HepG2 (cell line): ENCODE measurements around the gene DIPK1B. TPM values are rescaled to one million over a fixed set of nuclear protein-coding genes. Genes with fewer than 3 reads are reported as not detected.

Experiments
- FOXO1 ChIP-seq: sonication (generic); formaldehyde crosslinking; IDR thresholded peaks from 2 replicates; pipeline ENCODE4 v1.4.0; 2020; ENCODE audit warnings: missing genetic modification reagents
- KAT8 ChIP-seq: IDR thresholded peaks from 2 replicates; pipeline ENCODE4 v1.6.1; 2016; ENCODE audit warnings: missing genetic modification reagents, missing compliant biosample characterization
- KLF12 ChIP-seq: sonication (generic); formaldehyde crosslinking; IDR thresholded peaks from 2 replicates; pipeline ENCODE4 v1.4.0; 2020; ENCODE audit warnings: missing genetic modification reagents, borderline replicate concordance
- LCORL ChIP-seq, 2 experiments: fragments of 450-650 bp in 1 of 2; sonication (generic) in 1 of 2; formaldehyde crosslinking in 1 of 2; IDR thresholded peaks; 2 replicates each; pipeline versions ENCODE4 v1.5.0 to v1.6.1; 2017 to 2020; ENCODE audit warnings: antibody characterized with exemption in 1 of 2, missing genetic modification reagents in 1 of 2
- MXI1 ChIP-seq: IDR thresholded peaks from 3 replicates; pipeline ENCODE4 v1.6.1; 2012; ENCODE audit warnings: low read depth, low read length, inconsistent platforms, borderline replicate concordance
- NAIF1 ChIP-seq: sonication (generic); formaldehyde crosslinking; IDR thresholded peaks from 2 replicates; pipeline ENCODE4 v1.5.0; 2020; ENCODE audit warnings: mild to moderate bottlenecking, missing genetic modification reagents, borderline replicate concordance
- NFKB2 ChIP-seq: sonication (generic); formaldehyde crosslinking; IDR thresholded peaks from 2 replicates; pipeline ENCODE4 v1.4.0; 2020; ENCODE audit warnings: missing genetic modification reagents, borderline replicate concordance
- PCBP1 ChIP-seq: fragments of 200-400 bp; formaldehyde crosslinking; IDR thresholded peaks from 2 replicates; pipeline ENCODE4 v1.6.1; 2017; ENCODE audit warnings: mild to moderate bottlenecking, low read depth, low read length, borderline replicate concordance
- POGZ ChIP-seq: sonication (generic); formaldehyde crosslinking; IDR thresholded peaks from 2 replicates; pipeline ENCODE4 v1.4.0; 2020; ENCODE audit warnings: mild to moderate bottlenecking, missing genetic modification reagents
- SMAD3 ChIP-seq: sonication (generic); formaldehyde crosslinking; IDR thresholded peaks from 2 replicates; pipeline ENCODE4 v1.4.0; 2020; ENCODE audit warnings: missing genetic modification reagents
- SRSF4 ChIP-seq: fragments of 200-400 bp; formaldehyde crosslinking; IDR thresholded peaks from one replicate; pipeline ENCODE4 v1.6.1; 2018; ENCODE audit warnings: mild to moderate bottlenecking, low read depth, low read length, moderate library complexity; ENCODE audit not compliant: poor library complexity, severe bottlenecking
- YEATS4 ChIP-seq: sonication (generic); formaldehyde crosslinking; IDR thresholded peaks from 2 replicates; pipeline ENCODE4 v1.4.0; 2020; ENCODE audit warnings: missing genetic modification reagents, borderline replicate concordance
- ZBTB7A ChIP-seq: sonication (generic); formaldehyde crosslinking; IDR thresholded peaks from 2 replicates; pipeline ENCODE4 v1.8.0; 2022; ENCODE audit warnings: mild to moderate bottlenecking, missing genetic modification reagents
- ZFP41 ChIP-seq: sonication (generic); formaldehyde crosslinking; IDR thresholded peaks from 2 replicates; pipeline ENCODE4 v1.4.0; 2020; ENCODE audit warnings: mild to moderate bottlenecking, missing genetic modification reagents, borderline replicate concordance
- ZNF263 ChIP-seq: sonication (generic); formaldehyde crosslinking; IDR thresholded peaks from 2 replicates; pipeline ENCODE4 v1.4.0; 2020; ENCODE audit warnings: missing genetic modification reagents
- ZNF292 ChIP-seq: sonication (generic); formaldehyde crosslinking; IDR thresholded peaks from 2 replicates; pipeline ENCODE4 v1.8.1; 2022; ENCODE audit warnings: mild to moderate bottlenecking, low read depth, missing genetic modification reagents, borderline replicate concordance
- ZNF572 ChIP-seq: sonication (generic); formaldehyde crosslinking; IDR thresholded peaks from 2 replicates; pipeline ENCODE4 v1.5.1; 2020; ENCODE audit warnings: mild to moderate bottlenecking, missing genetic modification reagents
- polyA plus RNA-seq, 8 experiments: library from polyadenylated mRNA; depleted of rRNA in 3 of 8; stranded (reverse) in 7 of 8; unstranded in 1 of 8; fragments of >200 nt; fragmentation: Illumina TruSeq in 4 of 8; extraction: Trizol in 4 of 8; gene quantifications; 2 replicates each; pipeline versions ENCODE4 v1.2.1 to v1.2.3, GENCODE V29; 2011 to 2016; ENCODE audit warnings: low read depth in 4 of 8, missing spikeins in 1 of 8, mixed read lengths in 1 of 8; ENCODE audit not compliant: insufficient read depth in 1 of 8
- total RNA-seq, 5 experiments: library from RNA; depleted of rRNA; stranded (reverse); fragments of >200 nt; fragmentation: Illumina TruSeq; extraction: Trizol; gene quantifications; 2 replicates each; pipeline ENCODE4 v1.2.3, GENCODE V29; 2016; ENCODE audit warnings: low read depth in 1 of 5
- TF ChIP-seq, protein P1 (sequence below): sonication (generic); formaldehyde crosslinking; IDR thresholded peaks from 2 replicates; pipeline ENCODE4 v1.5.1; 2020; ENCODE audit warnings: mild to moderate bottlenecking, missing genetic modification reagents, moderate library complexity
- TF ChIP-seq, protein P2 (sequence below): sonication (generic); formaldehyde crosslinking; IDR thresholded peaks from 2 replicates; pipeline ENCODE4 v1.5.1; 2020; ENCODE audit warnings: missing genetic modification reagents, mild to moderate bottlenecking, borderline replicate concordance
- TF ChIP-seq, protein P3 (sequence below): sonication (generic); formaldehyde crosslinking; IDR thresholded peaks from 2 replicates; pipeline ENCODE4 v1.9.0; 2021; ENCODE audit warnings: missing genetic modification reagents, borderline replicate concordance
- TF ChIP-seq, protein P4 (sequence below): sonication (generic); formaldehyde crosslinking; IDR thresholded peaks from 2 replicates; pipeline ENCODE4 v1.4.0; 2020; ENCODE audit warnings: mild to moderate bottlenecking, missing genetic modification reagents

DIPK1B gene
- total and polyA plus RNA-seq, 2 of the 13 experiments (the other 11 are each of a cell fraction or from before 2014, with no cell fraction given), result 0.18 to 3.9 TPM

DNA sequence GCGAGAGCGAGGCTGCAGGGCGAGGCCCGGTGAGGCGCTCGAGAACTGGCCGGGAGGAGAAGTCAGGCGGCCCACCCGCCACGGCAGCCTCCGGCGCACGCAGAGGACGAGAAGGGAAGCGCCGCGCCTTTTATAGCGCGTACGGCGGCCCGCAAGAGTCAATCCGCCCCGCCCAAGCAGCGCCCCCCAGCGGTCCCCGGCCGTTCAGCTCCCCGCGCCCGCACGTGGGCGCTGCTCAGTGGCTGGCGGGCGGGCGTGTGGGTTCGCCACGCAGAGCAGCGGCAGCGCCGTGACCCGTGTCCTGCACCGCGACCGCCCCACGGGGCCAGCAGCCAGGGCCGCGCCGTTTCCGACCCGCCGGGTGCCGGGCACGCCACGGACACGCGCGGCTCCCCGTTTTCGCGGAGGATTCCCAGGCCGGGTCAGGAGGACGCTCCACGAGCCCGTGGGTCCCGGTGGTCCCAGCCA is 15.7 kb downstream of the DIPK1B start (continued):
- no peak for TF ChIP-seq SRSF4
- peak; percentile 100 for TF ChIP-seq KLF12 (CRISPR knock-in tag)
- TF ChIP-seq, protein P1, sequence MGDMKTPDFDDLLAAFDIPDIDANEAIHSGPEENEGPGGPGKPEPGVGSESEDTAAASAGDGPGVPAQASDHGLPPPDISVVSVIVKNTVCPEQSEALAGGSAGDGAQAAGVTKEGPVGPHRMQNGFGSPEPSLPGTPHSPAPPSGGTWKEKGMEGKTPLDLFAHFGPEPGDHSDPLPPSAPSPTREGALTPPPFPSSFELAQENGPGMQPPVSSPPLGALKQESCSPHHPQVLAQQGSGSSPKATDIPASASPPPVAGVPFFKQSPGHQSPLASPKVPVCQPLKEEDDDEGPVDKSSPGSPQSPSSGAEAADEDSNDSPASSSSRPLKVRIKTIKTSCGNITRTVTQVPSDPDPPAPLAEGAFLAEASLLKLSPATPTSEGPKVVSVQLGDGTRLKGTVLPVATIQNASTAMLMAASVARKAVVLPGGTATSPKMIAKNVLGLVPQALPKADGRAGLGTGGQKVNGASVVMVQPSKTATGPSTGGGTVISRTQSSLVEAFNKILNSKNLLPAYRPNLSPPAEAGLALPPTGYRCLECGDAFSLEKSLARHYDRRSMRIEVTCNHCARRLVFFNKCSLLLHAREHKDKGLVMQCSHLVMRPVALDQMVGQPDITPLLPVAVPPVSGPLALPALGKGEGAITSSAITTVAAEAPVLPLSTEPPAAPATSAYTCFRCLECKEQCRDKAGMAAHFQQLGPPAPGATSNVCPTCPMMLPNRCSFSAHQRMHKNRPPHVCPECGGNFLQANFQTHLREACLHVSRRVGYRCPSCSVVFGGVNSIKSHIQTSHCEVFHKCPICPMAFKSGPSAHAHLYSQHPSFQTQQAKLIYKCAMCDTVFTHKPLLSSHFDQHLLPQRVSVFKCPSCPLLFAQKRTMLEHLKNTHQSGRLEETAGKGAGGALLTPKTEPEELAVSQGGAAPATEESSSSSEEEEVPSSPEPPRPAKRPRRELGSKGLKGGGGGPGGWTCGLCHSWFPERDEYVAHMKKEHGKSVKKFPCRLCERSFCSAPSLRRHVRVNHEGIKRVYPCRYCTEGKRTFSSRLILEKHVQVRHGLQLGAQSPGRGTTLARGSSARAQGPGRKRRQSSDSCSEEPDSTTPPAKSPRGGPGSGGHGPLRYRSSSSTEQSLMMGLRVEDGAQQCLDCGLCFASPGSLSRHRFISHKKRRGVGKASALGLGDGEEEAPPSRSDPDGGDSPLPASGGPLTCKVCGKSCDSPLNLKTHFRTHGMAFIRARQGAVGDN (CRISPR knock-in tag), result peak; percentile 86
- TF ChIP-seq ZBTB7A (CRISPR knock-in tag), result 0 out of 2 replicates have a peak, but pooled peaks have one; percentile 48
- TF ChIP-seq POGZ (CRISPR knock-in tag), result peak; percentile 82
- TF ChIP-seq FOXO1, result peak; percentile 51
- TF ChIP-seq SMAD3, result peak; percentile 72; the same call in 1 of the 2 replicates
- TF ChIP-seq YEATS4, result peak; percentile 100
- peak; percentile 95; the same call in 1 of the 3 replicates for TF ChIP-seq MXI1
- no peak for TF ChIP-seq ZNF572 (CRISPR knock-in tag)
- no peak for TF ChIP-seq LCORL (IDR thresholded peaks at IDR 0.05)
- peak; percentile 16 for TF ChIP-seq LCORL (CRISPR knock-in tag; IDR thresholded peaks at IDR 0.05)
- TF ChIP-seq, protein P2, sequence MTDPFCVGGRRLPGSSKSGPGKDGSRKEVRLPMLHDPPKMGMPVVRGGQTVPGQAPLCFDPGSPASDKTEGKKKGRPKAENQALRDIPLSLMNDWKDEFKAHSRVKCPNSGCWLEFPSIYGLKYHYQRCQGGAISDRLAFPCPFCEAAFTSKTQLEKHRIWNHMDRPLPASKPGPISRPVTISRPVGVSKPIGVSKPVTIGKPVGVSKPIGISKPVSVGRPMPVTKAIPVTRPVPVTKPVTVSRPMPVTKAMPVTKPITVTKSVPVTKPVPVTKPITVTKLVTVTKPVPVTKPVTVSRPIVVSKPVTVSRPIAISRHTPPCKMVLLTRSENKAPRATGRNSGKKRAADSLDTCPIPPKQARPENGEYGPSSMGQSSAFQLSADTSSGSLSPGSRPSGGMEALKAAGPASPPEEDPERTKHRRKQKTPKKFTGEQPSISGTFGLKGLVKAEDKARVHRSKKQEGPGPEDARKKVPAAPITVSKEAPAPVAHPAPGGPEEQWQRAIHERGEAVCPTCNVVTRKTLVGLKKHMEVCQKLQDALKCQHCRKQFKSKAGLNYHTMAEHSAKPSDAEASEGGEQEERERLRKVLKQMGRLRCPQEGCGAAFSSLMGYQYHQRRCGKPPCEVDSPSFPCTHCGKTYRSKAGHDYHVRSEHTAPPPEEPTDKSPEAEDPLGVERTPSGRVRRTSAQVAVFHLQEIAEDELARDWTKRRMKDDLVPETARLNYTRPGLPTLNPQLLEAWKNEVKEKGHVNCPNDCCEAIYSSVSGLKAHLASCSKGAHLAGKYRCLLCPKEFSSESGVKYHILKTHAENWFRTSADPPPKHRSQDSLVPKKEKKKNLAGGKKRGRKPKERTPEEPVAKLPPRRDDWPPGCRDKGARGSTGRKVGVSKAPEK (CRISPR knock-in tag), result no peak
- peak; percentile 66 for TF ChIP-seq NFKB2
- no peak for TF ChIP-seq ZFP41 (CRISPR knock-in tag)
- no peak for TF ChIP-seq ZNF292 (CRISPR knock-in tag)
- TF ChIP-seq NAIF1 (CRISPR knock-in tag), result no peak; the same call in 1 of the 2 replicates
- 0 out of 2 replicates have a peak, but pooled peaks have one; percentile 61 for TF ChIP-seq PCBP1
- TF ChIP-seq ZNF263 (CRISPR knock-in tag), result peak; percentile 39; the same call in 1 of the 2 replicates
- TF ChIP-seq, protein P3, sequence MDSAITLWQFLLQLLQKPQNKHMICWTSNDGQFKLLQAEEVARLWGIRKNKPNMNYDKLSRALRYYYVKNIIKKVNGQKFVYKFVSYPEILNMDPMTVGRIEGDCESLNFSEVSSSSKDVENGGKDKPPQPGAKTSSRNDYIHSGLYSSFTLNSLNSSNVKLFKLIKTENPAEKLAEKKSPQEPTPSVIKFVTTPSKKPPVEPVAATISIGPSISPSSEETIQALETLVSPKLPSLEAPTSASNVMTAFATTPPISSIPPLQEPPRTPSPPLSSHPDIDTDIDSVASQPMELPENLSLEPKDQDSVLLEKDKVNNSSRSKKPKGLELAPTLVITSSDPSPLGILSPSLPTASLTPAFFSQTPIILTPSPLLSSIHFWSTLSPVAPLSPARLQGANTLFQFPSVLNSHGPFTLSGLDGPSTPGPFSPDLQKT, result no peak
- TF ChIP-seq, protein P4, sequence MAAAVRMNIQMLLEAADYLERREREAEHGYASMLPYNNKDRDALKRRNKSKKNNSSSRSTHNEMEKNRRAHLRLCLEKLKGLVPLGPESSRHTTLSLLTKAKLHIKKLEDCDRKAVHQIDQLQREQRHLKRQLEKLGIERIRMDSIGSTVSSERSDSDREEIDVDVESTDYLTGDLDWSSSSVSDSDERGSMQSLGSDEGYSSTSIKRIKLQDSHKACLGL (CRISPR knock-in tag), result peak; percentile 91
- peak; percentile 91 for TF ChIP-seq KAT8 (CRISPR knock-in tag)
